Glomerular visceral epithelial cell (primary cell): ENCODE results near the gene TTLL11.
A peak's percentile ranks its signal among the peaks of the same experiment; 100 is the strongest.

Experiments
- DNase-seq: peaks from one replicate; pipeline ENCODE4 v3.0.0-alpha.2; 2016; ENCODE audit errors: extremely low spot score

The TTLL11 gene

DNA sequence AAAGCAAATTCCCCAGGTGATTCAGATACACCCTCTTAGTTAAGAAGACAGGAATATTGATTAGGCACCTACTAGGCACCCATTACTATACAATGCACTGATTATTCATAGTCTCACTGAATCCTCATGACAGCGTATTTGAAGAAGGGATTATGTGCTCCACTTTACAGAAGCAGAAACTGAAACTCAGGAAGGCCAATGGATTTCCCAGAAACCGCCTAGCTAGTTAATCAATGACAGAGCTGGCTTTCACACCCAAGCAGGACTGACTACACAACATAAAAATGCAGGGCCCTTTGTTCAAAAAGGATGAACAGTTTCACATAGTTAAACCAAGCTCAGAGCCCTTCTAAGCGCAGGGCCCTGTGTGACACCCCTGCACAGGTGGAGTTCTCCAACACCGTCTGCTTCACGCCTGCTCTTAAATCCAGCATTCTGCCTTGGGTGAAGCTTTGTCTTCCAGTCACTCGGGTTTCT is 117.3 kb downstream of the TTLL11 start:
- DNase-seq, result peak; percentile 88

DNA sequence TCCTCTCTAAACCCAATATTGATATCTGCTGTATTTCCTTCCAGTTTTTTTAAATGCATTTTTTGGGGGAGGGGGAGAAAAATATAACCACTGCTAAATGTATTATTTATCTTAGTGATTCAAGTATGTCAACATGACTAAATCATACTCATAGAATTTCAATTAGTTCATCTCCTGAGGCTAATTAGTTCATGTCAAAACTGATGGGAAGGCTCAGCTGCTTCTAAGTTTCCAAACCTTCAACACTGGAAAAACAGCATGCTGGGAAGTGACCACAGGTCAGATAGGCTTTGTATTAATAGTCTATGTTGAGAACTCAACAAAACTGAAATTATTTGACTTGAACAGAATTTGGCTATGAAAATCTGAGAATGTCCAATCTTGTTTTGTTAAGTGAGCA is 118.7 kb downstream of the TTLL11 start:
- DNase-seq, result no peak

DNA sequence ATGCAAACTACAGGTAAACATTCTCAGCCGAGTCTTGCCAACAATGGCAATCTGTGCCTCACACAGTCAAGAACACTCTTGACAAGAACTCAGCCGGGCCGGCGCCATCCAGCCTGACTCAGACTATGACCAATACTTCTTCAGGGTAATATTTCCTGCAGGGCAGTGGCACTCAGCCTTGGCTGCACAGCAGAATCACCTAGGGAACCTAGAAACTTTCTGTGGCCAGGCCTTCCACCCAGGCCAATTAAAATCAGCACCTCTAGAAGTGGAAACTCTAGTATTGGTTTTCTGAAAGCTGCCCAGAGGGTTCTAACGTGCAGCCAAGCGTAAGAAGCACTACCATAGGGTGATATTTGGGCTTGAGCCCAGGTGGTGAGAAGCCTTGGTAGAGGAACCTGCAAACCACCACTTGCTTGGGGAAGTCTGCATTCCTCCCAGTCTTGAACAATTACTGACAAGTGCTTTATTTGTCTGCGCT is 120.6 kb downstream of the TTLL11 start:
- DNase-seq, result peak; percentile 85

DNA sequence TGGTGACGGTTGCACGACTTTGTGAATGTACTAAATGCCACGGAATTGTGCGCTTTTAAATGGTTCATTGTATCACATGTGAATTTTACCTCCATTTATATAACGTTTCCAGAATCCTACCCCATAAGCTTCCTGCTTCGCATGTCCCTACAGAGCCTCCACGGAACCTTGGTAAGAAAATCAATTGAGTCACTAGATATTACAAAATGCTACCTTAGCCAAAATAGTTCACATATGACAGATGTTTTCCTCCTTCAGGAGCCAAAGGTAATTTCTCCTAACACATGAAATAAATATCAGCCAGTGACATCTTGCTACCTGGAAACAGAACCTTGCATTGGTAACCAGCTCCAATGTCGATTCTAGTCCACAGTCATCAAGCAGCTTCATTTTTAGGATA is 125.1 kb downstream of the TTLL11 start:
- DNase-seq, result no peak

DNA sequence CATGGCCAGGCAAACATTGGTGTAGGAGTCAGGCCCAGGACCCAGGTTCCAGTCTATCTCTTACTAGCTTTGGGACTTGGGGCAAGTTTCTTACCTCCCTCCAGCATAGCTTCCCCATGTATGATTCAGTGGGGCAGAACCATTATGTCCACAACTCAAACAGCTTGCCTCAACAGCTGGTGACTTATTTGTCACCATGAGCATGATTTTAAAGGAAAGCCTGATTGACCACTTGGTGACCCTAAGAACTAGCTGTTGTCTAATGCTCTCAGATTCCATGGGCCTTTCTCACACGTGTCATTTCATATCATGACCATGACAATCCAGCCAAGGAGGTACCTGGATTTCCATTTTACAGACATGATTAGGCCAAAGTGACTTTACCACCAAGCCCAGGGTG is 126.4 kb downstream of the TTLL11 start:
- no peak for DNase-seq

DNA sequence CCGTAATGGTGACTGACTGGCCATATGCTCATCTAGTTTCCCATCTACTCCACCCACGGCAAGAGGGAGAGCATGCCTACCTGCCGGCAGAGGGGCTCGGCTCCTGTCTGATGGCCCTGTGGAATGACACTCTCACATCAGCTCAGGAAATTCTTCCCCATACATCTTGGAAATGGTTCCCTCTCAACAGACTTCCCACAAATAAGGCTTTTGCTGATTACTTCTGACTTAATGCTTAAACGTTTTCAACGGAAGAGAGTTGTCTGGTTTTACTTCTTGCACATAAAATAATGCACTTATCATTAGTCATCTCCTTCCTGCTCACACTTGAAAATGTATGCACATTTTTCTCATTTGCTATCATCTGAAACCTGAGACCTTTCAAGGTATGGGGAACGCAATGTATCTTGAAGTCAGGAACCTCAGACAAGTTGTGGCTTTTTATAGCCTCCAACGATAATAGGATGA is 129.5 kb downstream of the TTLL11 start:
- DNase-seq, result no peak

DNA sequence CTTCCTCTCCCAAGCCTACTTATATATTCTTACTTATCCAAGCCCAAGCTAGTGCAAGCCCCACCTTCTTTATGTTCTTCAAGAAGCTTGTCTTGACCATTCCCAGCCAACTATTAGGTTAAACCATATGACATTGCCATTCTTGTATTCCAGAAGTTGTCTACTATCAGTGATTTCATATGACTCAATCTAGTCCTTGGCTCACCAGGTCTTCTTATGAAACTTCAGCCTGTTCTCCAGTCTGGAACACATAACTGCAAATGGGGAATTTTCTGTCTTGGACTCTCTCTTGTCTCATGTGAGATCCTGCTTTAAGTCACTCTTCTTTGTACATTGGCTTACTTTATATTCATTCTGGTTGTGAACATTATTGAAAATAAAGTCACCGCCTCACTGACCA is 130.7 kb downstream of the TTLL11 start:
- DNase-seq, result no peak

DNA sequence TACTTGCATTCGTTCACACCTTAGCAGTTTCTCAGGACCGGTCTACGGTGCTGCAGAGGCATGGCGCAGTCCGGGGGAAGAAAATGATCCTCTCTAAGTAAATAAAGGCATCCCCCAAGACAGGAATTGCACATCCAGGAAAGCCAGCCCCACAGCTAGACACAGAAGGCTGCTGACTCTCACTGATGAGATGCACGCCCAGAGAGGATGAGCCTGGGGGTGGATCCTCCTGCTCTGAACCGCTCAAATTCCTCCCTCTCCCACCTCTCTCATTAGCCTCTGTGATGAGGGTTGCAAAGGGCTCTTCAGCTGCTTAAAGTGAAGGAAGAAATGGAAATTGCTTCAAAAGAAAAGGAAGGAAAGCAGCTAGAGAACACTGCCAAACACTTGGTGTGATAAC is 132.4 kb downstream of the TTLL11 start:
- DNase-seq, result no peak

DNA sequence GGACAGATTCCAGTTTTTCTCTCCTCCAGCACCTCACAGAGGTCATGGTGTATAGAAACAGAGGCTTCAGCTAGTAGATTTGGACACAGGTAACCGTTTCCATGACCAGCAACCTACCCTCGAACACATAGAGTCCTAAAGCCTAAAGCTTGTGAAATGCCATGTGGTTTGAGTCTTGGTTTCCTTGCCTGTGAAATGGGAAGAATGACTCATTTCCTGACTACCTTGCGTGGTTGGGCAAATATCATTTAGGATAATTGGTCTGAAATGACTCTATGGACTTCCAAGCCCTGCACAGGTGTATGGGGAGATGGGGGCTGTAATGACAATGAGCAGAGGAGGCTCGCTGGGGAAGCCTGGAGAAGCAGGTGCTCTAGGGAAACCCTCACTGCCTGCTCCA is 134.6 kb downstream of the TTLL11 start:
- no peak for DNase-seq

DNA sequence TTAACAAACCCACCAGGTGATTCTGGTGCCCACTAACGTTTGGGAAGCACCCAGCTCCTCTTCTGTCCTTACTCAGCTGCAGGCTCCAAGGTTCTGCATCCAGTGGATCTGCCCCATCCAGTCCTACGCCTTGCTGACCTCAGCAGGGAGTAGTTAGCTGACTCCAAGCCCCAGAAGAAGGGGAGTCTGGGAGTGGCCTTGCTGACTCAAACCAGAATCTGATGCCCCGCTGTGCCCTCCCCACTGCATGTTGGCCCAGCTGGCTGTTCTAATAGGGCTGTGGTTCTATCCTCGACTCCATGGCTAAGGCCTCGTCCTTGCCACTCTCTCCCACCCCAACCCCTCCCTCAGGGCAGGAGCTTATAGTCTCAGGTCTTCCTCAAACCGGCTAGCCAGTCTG is 136.3 kb downstream of the TTLL11 start:
- no peak for DNase-seq

DNA sequence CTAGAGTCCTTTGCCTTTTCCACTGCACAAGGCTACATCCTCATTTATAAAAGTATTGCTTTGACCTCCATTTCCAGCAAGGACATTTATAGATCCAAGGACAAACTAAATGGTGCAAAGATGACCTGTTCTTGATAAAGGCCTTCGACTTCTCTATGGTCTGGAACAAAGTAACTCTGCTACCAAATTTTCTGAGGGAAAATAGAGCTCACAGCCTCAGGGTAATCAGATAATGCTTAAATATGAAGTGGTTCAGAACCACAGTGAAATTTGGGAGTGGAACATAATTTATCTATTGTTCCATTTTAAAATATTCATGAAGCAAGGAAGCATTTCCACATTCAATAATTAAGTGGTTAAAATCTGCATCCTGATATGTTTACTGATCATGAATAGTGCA is 137.5 kb downstream of the TTLL11 start:
- DNase-seq, result no peak

DNA sequence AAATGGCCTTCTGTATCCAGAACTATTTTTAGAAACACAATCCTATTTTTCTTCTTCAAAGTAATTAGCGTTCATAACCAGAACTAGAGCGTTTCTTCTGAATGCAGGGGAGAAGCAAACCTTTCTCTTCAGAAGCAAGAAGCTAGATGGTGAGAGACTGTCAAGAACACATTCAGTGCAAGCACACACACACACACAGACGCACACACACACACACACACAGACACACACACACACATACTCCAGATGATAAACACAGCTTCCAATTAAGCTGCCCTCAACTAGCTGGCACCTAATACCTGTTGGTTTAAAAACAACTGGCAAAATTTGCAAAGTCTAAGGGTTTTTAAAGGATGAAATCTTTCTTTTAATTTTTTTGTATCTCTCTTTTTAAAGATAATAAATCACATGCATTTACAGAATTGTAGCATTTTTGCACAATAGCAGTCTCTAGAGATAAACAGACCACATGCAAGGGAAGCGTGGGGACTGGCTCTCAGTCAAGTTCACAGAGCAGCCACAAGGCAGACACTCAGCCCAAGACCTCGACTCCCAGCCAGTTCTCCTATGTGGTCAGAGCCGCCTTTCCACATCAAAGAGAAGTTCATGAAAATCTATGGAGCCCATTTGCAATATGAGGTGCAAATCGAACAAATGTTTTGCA is 138.5 kb downstream of the TTLL11 start:
- DNase-seq, result no peak

DNA sequence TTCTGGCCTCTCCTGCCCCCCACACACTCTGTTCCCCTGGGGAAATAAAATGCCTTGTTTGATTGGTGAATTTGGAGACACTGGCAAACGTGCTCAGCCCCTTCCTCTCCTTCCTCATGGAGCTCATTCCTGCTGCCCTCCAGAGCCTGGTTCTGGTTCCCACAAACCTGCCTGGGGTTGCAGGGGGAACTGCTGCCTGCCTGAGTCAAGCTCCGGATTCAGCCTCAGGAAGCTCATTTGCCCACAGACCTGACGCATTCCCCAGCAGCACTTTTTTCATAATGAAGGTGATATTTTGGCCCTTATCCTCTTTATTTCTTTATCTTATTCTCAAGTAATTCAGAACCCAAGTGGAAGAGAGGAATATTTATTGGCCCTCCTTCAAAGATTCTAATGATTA is 140.5 kb downstream of the TTLL11 start:
- peak; percentile 22 for DNase-seq

DNA sequence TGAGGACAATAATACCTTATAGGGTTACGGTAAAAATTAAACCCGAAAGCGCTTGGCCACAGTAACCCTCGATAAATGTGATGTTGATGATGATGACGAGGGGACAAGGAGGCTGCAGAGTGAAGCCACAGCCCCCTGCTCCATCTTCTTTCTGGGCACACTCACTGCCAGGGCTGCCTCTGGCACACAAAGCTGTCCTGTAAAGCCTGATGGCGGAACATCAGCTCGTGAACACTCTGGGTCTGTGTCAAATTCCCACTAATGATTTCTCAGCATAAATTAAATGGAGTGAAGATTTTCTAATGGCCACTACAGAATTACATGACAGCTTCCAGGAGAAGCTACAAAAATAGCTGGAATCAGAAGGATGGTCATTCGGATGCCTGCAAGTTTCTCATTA is 142.2 kb downstream of the TTLL11 start:
- DNase-seq, result no peak

DNA sequence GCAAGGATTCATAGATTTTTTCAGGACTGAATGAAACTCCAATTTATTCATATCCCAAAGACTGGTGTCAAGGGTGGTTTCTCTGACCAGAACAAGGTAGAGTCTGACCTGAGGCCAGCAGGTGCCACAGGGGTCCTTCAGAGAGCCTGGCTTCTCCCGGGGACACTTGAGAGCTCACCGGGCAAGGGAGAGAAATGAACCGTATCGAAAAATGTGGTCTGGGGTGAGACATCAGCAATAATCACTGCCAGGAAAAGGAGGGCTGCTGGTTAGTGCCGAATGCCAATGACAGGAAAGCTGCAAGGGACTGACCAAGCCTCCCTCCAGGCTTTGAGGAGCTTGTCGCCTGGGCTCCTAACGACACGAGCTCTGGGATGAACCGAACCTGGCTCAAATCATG is 142.7 kb downstream of the TTLL11 start:
- peak; percentile 62 for DNase-seq

DNA sequence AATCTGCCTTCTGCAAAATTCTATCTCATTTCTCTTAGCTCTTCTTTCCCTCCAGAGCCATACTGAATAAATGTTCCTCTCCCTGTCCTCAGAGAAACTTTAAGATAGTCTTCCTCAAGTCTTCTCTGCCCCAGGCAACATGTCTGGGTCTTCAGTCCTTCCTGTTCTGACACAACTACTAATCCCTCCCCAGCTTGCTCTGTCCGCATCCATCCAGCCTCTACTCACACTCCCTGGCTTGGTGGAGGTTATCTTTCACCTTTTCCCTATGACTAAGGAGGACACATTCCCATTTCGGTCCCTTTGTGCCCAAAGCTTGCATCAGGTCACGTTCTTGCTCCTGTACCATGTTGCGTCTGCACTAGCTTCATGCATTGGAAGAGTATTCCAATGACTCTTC is 143.3 kb downstream of the TTLL11 start:
- no peak for DNase-seq

DNA sequence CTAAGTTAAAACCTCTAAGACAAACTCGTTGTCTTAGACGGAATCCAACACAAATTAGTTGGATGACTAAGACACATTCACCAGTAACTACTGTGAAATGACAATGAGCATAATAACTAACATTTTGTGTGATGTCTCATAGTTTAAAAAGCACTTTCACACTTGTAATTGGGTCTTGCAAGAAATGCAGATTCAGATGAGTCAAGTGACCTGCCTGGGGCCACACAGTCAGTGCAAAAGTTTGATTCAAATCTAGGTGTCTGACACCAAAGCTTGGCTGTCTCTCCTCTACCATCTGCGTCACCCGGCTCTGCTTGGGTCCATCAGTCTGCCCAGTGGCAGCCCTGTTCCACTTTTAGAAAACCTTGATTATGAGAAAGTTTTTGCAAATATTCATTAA is 143.7 kb downstream of the TTLL11 start:
- DNase-seq, result no peak

DNA sequence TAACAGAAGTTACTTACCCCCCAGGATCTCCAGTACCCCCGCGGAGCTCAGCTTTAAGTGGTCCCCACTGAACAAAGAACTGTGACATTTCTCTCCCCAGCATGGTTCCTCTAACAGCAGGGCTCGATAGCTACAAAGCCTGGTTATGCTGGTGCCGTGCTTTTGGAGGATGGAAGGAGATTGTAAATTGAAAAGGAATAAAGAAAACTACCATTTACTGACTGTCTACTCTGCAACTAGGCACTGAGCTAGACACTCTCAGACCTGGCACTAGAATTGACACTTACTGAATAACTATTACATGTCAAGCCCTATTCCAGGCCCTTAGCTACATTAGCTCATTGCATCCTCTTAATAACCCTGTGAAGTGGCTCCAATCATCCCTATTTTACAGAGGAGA is 145.3 kb downstream of the TTLL11 start:
- no peak for DNase-seq

DNA sequence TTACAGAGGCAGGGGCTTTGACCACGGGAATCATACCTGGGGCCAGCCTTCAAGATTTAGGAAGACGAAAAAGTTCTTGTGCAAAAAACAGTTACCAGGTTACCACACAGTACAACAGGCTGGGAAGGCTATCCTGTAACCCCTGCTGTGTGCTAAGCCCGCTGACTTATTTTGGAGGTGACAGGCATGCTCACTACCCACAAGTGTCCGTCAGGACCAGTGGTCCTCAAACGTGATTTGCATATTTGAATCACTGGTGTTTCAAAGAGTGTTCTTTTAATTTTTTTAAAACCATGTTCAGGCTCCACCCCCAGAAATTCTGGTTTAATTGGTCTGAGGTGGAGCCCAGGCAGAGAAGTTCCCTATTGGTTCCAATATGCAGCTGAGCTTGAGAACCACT is 146.6 kb downstream of the TTLL11 start:
- DNase-seq, result no peak

DNA sequence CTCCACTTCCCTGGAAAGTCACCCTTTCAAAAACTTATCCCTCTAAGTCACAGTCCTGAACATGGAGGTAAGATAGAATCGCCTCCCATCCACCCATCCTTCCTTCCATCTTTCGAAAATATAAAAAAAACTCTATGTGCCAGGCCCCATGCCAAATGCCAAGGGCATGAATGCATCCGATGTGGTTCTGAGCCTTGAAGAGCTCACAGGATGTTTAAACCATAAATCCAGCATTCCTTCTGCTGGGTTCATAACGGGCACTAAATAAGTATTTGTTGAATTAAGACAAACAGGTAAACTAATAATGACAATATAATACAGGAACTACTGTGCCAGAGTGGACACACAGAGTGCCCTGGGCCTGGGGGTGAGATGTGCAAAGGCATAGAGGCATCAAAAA is 147.3 kb downstream of the TTLL11 start:
- peak; percentile 78 for DNase-seq

DNA sequence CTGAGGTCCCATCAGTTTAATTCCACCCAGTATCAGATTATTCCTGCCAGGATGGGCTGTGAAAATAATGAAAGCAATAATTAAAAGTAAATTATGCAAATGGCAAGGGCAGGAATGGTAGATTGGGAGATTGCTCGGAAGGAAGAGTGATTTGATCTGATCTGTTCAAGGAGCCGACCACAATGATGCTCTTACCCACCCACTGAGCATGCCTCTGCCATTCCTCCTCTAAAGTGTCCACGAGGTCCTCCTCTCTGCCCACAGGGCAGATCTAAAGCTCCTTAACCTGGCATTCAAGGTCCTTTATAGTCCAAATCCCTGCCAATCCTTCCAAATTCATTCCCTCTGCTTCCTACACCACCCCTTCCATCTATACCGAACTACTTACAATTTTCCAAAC is 147.8 kb downstream of the TTLL11 start:
- peak; percentile 12 for DNase-seq

DNA sequence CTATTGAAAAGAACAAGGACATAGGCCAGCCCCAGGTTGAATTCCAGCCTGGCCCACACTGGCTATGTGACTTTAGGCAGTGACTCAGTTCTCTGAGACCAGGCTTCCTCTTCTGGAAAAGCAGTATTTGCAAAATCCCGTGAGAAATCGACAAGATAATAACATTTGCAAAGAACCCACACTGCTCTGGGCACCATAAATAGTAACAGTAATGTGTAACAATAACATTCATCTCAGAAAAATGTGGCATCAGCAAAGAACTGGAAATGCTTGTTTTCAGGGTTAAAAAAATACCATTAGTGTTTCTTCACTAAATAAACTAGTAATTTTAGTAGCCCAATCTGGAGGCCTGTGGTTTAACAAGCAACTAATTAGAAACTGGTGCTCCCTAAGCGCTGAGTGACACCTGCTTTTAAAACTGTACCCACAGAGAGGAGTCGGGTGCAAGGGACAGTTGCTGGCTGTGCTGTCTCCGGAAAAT is 148.4 kb downstream of the TTLL11 start:
- peak; percentile 35 for DNase-seq

DNA sequence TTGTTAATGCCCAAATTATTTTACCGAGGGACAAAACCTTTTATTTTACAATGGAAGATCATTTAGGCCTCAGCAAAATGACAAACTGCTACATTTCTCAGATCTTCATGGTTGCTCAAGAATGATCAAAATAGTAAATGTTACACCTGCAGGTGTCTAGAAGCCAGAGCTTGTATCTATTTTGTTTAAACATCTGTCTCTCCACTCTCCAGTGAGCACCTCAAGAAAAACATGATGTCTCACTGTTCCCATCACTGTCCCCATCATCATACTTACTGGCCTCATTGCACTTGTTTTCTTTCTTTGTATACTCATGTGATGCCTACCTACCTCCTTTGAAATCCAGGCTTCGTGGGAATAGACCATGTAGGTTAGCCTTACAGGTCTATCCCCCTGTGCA is 149.6 kb downstream of the TTLL11 start:
- DNase-seq, result no peak

DNA sequence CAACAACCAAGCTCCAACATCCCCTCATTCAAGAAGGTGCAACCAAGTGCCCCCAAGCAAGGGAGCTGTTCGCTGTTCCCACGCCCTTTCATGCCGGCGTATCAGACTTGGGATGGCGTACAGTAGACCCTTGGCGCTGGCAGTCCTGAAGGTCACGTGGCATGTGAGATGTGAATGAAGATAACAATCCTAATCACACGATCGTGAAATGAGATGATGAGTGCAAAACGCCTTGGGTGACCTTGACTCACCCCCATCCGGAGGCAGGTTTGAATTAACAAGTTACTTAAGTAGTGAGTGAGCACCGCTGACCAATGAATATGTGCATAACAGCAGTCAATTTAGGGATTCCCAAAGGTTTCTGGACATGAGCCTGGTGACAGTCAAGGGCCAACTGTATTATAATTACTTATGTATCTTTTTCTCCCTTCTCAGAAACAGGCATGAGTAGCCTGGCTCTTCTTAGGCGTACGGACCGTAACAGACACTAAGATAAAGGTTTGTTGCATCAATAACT is 150.2 kb downstream of the TTLL11 start:
- no peak for DNase-seq
